Stomach (tissue), 19 donors: ENCODE data around the gene COQ6. TPM values are rescaled to one million over a fixed set of nuclear protein-coding genes. Genes with fewer than 3 reads are reported as not detected.

ENCODE experiments used
- DNase-seq, 2 donors: peaks; one replicate each; pipeline versions ENCODE4 v3.0.0 to v3.0.0-alpha.2; 2013 to 2019
- H3K27ac ChIP-seq, 5 donors: fragments of 200-600 bp in 4 of 5; sonication (generic) in 4 of 5; one replicate each; pipeline ENCODE4 v1.5.1; 2013 to 2019; ENCODE audit warnings: mild to moderate bottlenecking in 1 of 5, moderate library complexity in 1 of 5
- H3K27me3 ChIP-seq, 3 donors: fragments of 200-600 bp; sonication (generic); one replicate each; pipeline ENCODE4 v1.5.1; 2017 to 2019; ENCODE audit warnings: mixed run types in 1 of 3
- H3K36me3 ChIP-seq, 4 donors: fragments of 200-600 bp; sonication (generic); 1 replicate in 3 of 4; 2 replicates in 1 of 4; pipeline ENCODE4 v1.5.1; 2016 to 2019
- H3K4me1 ChIP-seq, 4 donors: fragments of 200-600 bp; sonication (generic); one replicate each; pipeline ENCODE4 v1.5.1; 2016 to 2019
- H3K4me3 ChIP-seq, 4 donors: fragments of 200-600 bp; sonication (generic) in 3 of 4; one replicate each; pipeline ENCODE4 v1.5.1; 2016 to 2019; ENCODE audit warnings: mild to moderate bottlenecking in 1 of 4
- H3K9me3 ChIP-seq, 4 donors: fragments of 200-600 bp; sonication (generic); one replicate each; pipeline ENCODE4 v1.5.1; 2016 to 2019
- EP300 ChIP-seq: sonication (generic); formaldehyde crosslinking; IDR thresholded peaks from one replicate; pipeline ENCODE4 v1.6.1; 2017; ENCODE audit warnings: antibody characterized with exemption
- POLR2A ChIP-seq, 4 donors: fragments of 450-650 bp; IDR thresholded peaks; one replicate each; pipeline ENCODE4 v1.6.1; 2016; ENCODE audit warnings: antibody characterized with exemption in 4 of 4, control low read depth in 2 of 4, mild to moderate bottlenecking in 1 of 4, moderate library complexity in 1 of 4
- POLR2AphosphoS5 ChIP-seq, 3 donors: sonication (generic); formaldehyde crosslinking; IDR thresholded peaks; one replicate each; pipeline ENCODE4 v1.6.1; 2016; ENCODE audit warnings: antibody characterized with exemption in 3 of 3
- WGBS, 5 donors: extraction: QIAGEN DNeasy Blood & Tissue Kit in 3 of 5; methylation state at CpG; one replicate each; pipeline versions ENCODE4 v1.1.5 to v1.1.7; 2013 to 2018; 5-methylcytosine and 5-hydroxymethylcytosine counted together
- intact Hi-C: fragments of 100-400 bp; cut with DNase I; formaldehyde crosslinking; loops from one replicate; pipeline ENCODE4 v1.15.1; 2023; ENCODE audit warnings: low total_unique reads
- long read RNA-seq, 10 donors: transcript quantifications; one replicate each; lab custom pipeline, GENCODE V29; 2026
- polyA plus RNA-seq, 3 donors: library from polyadenylated mRNA; stranded (reverse); fragments of 200-250 nt; gene quantifications; one replicate each; pipeline ENCODE4 v1.2.3, GENCODE V29; 2013
- total RNA-seq, 5 donors: library from RNA; depleted of rRNA; stranded (reverse); fragments of >200 nt; gene quantifications; one replicate each; pipeline versions ENCODE4 v1.1.0 to v1.2.3, GENCODE V29; 2014 to 2016
- TF ChIP-seq, protein P1 (sequence below), 7 experiments: fragments of 450-650 bp in 4 of 7; fragments of 200-600 bp in 3 of 7; sonication (generic) in 3 of 7; IDR thresholded peaks; one replicate each; pipeline ENCODE4 v1.5.1; 2016 to 2019; ENCODE audit warnings: antibody characterized with exemption in 7 of 7, control low read depth in 2 of 7, mild to moderate bottlenecking in 1 of 7
- donor health status: healthy with polysubstance abuse.
- donor health status: Bipolar disorder and iron deficiency.
- donor health status: healthy.

Gene COQ6
- 10 to 100 TPM; 10.5 to 83.0 (median 27.0) TPM for total RNA-seq
- polyA plus RNA-seq = 10 to 100 TPM; 13.9 to 17.8 (median 15.7) TPM
- long read RNA-seq, donor 1, partial matches to known transcripts = 6 of 9 reads
- long read RNA-seq, donor 1, other reads (novel, unspliced or antisense) = 0 of 9 reads
- long read RNA-seq, donor 2, partial matches to known transcripts = 0 of 3 reads
- long read RNA-seq, donor 2, other reads (novel, unspliced or antisense) = 0 of 3 reads
- long read RNA-seq, donor 3, partial matches to known transcripts = 0 of 4 reads
- long read RNA-seq, donor 3, other reads (novel, unspliced or antisense) = 0 of 4 reads
- long read RNA-seq, donor 4, partial matches to known transcripts = 0 of 1 reads
- long read RNA-seq, donor 4, other reads (novel, unspliced or antisense) = 0 of 1 reads
- long read RNA-seq, donor 5, transcript COQ6-201 (12 exons, 2,118 nt) = major isoform, 6 of 8 reads
- long read RNA-seq, donor 5, partial matches to known transcripts = 0 of 8 reads
- long read RNA-seq, donor 5, other reads (novel, unspliced or antisense) = 0 of 8 reads
- long read RNA-seq, donor 6, transcript COQ6-201 (12 exons, 2,118 nt) = major isoform, 9 of 35 reads
- long read RNA-seq, donor 6, partial matches to known transcripts = 10 of 35 reads
- long read RNA-seq, donor 6, other reads (novel, unspliced or antisense) = 14 of 35 reads
- long read RNA-seq, donor 7, partial matches to known transcripts = 0 of 2 reads
- long read RNA-seq, donor 7, other reads (novel, unspliced or antisense) = 0 of 2 reads
- long read RNA-seq, donor 8, transcript COQ6-201 (12 exons, 2,118 nt) = major isoform, 8 of 8 reads
- long read RNA-seq, donor 8, partial matches to known transcripts = 0 of 8 reads
- long read RNA-seq, donor 8, other reads (novel, unspliced or antisense) = 0 of 8 reads
- long read RNA-seq, donor 9, partial matches to known transcripts = 27 of 29 reads
- long read RNA-seq, donor 9, other reads (novel, unspliced or antisense) = 0 of 29 reads
- long read RNA-seq, donor 10, partial matches to known transcripts = 0 of 1 reads
- long read RNA-seq, donor 10, other reads (novel, unspliced or antisense) = 0 of 1 reads

DNA sequence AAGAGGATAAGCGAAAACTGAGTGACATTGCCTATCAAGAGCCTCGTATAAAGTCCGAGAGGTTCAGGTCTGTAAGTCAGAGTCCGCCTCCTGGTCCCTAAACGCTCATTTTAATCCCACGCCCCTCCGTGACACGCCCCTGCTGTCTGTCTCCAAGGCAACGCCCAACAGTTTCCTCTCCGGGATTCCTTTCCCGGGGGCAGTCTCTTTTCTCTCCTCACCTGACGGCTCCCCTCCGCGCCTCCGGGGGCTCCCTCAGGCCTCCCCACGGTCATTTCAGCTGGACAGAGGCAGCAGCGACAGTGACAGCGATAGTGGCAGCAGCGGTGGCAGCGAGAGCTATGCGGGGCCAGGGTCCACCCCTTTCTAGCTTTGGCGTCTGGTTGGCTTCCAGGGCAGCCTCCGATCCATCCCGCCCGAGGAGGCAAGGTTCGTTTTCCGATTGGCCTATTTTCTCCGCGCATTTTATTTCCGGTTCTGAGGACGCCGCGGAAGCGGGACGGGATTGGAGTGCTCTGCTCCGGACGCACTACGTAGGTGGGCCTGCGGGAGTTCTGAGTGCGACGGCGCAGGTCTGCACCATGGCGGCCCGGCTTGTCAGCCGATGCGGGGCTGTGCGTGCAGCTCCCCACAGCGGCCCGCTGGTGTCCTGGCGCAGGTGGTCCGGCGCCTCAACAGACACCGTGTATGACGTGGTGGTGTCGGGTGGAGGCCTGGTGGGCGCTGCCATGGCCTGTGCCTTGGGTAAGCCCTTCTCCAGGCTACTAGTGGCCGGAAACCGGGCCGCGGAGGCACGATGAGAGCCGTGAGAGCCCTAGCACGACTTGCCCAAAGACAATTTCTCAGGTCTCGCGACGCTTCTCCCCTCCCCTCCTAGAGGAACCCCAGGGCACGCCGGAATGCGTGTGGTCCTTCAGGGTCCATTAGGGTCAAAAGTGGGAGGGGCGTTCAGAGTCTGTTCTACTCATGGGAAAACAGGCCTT is at the start of gene COQ6, which contains the start of gene FAM161B:
COQ6 (plus strand) TSS at position 551 of the 983 bp plus-strand sequence; CDS start at position 582, 31 bp downstream.
FAM161B (minus strand) TSS at position 343 of the 983 bp plus-strand sequence; CDS start at position 275, 68 bp downstream.
- DNase-seq = peak; percentile 95 to 98
- WGBS, 5 donors = 0% methylated on average over 57 to 70 of the region's 70 CpGs
- peaks cover 10 to 33% (median 31%) of the 10 kb centered on the region in 4 donors for H3K36me3 ChIP-seq
- intact Hi-C loops = no loop called here
- H3K4me1 ChIP-seq = peaks cover 7 to 35% (median 27%) of the 10 kb centered on the region in 4 donors
- TF ChIP-seq POLR2AphosphoS5 (IDR thresholded peaks at IDR 0.05) = peak; percentile 87 to 96 (median 92)
- peak; percentile 11 for TF ChIP-seq EP300
- TF ChIP-seq, protein P1, sequence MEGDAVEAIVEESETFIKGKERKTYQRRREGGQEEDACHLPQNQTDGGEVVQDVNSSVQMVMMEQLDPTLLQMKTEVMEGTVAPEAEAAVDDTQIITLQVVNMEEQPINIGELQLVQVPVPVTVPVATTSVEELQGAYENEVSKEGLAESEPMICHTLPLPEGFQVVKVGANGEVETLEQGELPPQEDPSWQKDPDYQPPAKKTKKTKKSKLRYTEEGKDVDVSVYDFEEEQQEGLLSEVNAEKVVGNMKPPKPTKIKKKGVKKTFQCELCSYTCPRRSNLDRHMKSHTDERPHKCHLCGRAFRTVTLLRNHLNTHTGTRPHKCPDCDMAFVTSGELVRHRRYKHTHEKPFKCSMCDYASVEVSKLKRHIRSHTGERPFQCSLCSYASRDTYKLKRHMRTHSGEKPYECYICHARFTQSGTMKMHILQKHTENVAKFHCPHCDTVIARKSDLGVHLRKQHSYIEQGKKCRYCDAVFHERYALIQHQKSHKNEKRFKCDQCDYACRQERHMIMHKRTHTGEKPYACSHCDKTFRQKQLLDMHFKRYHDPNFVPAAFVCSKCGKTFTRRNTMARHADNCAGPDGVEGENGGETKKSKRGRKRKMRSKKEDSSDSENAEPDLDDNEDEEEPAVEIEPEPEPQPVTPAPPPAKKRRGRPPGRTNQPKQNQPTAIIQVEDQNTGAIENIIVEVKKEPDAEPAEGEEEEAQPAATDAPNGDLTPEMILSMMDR (IDR thresholded peaks at IDR 0.05) = peak in 1 of 7 experiments; percentile 13
- peak in 2 of 4 donors; percentile 59 to 73 for TF ChIP-seq POLR2A (IDR thresholded peaks at IDR 0.05)
- H3K27ac ChIP-seq = peak within 1 kb of the TSS; percentile 91 to 96 (median 95)
- H3K27me3 ChIP-seq = no peaks in the 10 kb centered on the region
- H3K9me3 ChIP-seq = no peaks in the 10 kb centered on the region
- H3K4me3 ChIP-seq = peak within 1 kb of the TSS; percentile 80 to 91 (median 87)

DNA sequence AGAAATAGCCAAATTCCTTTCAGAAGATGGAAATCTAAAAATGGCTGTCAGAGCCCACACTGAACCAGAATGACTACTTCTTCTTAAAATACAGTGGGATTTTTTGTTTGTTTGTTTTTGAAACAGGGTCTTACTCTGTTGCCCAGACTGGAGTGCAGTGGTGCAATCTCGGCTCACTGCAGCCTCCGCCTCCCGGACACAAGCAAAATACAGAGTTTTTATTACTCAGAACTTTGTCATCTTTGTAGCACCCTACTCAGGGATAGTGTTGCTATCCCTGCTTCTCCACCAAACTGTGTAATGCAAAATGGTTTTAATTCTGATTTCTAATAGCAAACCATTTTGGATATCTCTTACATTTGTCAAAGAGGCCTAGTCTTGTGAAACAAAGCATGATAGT is 47.1 kb upstream of the COQ6 start:
- Histone ChIP-seq H3K27ac (no peak overlapping the region), H3K27me3 (no peaks in the 10 kb centered on the region), H3K4me1 (peaks cover 0 to 10% (median 2%) of the 10 kb centered on the region in 4 donors), H3K9me3 (no peaks in the 10 kb centered on the region), H3K4me3 (no peak overlapping the region), H3K36me3 (peaks cover 43 to 100% (median 98%) of the 10 kb centered on the region in 4 donors)
- intact Hi-C loops = no loop called here
- DNase-seq = no peak
- TF ChIP-seq POLR2AphosphoS5 (IDR thresholded peaks at IDR 0.05) (no peak), POLR2A (IDR thresholded peaks at IDR 0.05) (no peak), EP300 (no peak)
- TF ChIP-seq, protein P1 (IDR thresholded peaks at IDR 0.05) = no peak
- WGBS, 5 donors = 64 to 93% (median 80%) methylated on average over 3 of the region's 3 CpGs

DNA sequence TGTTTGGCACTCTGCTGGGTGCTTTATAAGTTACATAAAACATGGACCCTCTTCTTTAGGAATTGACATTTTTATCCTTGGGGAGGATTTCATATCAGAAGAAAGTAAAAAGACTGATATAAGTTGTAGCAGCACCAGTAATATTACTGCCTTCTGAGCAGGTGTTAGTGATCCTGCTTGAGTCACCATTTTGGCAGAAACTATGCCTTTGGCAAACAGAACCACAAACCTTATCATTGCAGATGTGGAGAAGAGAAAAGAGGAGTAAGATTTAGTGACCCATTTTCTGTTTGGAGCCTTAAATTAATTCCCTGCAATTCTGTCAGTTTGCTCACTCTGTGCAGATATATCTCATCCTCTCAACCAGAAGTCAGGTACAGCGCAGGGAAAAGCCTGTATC is 40.4 kb upstream of the COQ6 start:
- TF ChIP-seq EP300 (no peak), POLR2AphosphoS5 (IDR thresholded peaks at IDR 0.05) (no peak), POLR2A (IDR thresholded peaks at IDR 0.05) (no peak)
- TF ChIP-seq, protein P1 (IDR thresholded peaks at IDR 0.05) = no peak
- Histone ChIP-seq H3K4me3 (no peak overlapping the region), H3K27me3 (no peaks in the 10 kb centered on the region), H3K36me3 (peaks cover 63 to 100% (median 99%) of the 10 kb centered on the region in 4 donors), H3K4me1 (peaks cover 0 to 4% (median 0%) of the 10 kb centered on the region in 4 donors), H3K27ac (no peak overlapping the region), H3K9me3 (no peaks in the 10 kb centered on the region)
- DNase-seq = no peak
- intact Hi-C loops = no loop called here
- 88 to 100% (median 100%) methylated on average over 1 of the region's 1 CpG for WGBS, 5 donors
